Effector memory CD8-positive, alpha-beta T cell (primary cell): ENCODE results near the gene KDM6A.
"Not testable (repeated sequence)": the region's sequence is repeated elsewhere in the genome, so short reads cannot be mapped to it uniquely, and the experiment has no call there.

Source experiments
- ATAC-seq: fragments of 150-1000 bp; cut with Tn5 transposase; replicated peaks from 2 replicates; pipeline ENCODE4 v1.10.0; 2021; ENCODE audit warnings: mild to moderate bottlenecking, moderate library complexity
- DNase-seq, 3 experiments: peaks; one replicate each; pipeline ENCODE4 v3.0.0; 2021
- H3K27ac Mint-ChIP-seq, 2 donors: one replicate each; pipeline ENCODE4 v1.8.0; 2022; ENCODE audit warnings: mild to moderate bottlenecking in 2 of 2, mixed read lengths in 2 of 2, moderate library complexity in 2 of 2
- H3K27me3 Mint-ChIP-seq, 2 donors: one replicate each; pipeline ENCODE4 v1.8.0; 2022; ENCODE audit warnings: mixed read lengths in 2 of 2
- H3K36me3 Mint-ChIP-seq: one replicate; pipeline ENCODE4 v1.8.0; 2022; ENCODE audit warnings: mild to moderate bottlenecking, moderate library complexity, mixed read lengths; ENCODE audit not compliant: insufficient read depth
- H3K4me1 Mint-ChIP-seq, 2 donors: one replicate each; pipeline ENCODE4 v1.8.0; 2022; ENCODE audit warnings: low read depth in 2 of 2, mixed read lengths in 2 of 2
- H3K4me3 Mint-ChIP-seq, 2 donors: one replicate each; pipeline ENCODE4 v1.8.0; 2022; ENCODE audit warnings: mild to moderate bottlenecking in 2 of 2, mixed read lengths in 2 of 2, moderate library complexity in 2 of 2
- H3K9me3 Mint-ChIP-seq, 2 donors: one replicate each; pipeline ENCODE4 v1.8.0; 2022; ENCODE audit warnings: mixed read lengths in 2 of 2
- total RNA-seq, 9 experiments: gene quantifications; one replicate each; lab custom pipeline; 2026; lab: John Stamatoyannopoulos, UW

Gene KDM6A
- 66.2 to 201 (median 135) reads per million in 9 experiments for total RNA-seq

GRCh38 chrX:44872821-44873414 is at the start of gene KDM6A:
Gene KDM6A (plus strand): TSS chrX:44873188. CDS start chrX:44873552, 364 bp downstream.
- Mint-ChIP-seq H3K27me3 (no peaks in the 10 kb centered on the region), H3K9me3 (no peaks in the 10 kb centered on the region), H3K4me1 (peaks cover 2 to 3% of the 10 kb centered on the region in 2 donors), H3K4me3 (peak within 1 kb of the TSS; percentile 86), H3K36me3 (peaks cover 11% of the 10 kb centered on the region), H3K27ac (peak within 1 kb of the TSS; percentile 91 to 94)
- DNase-seq: peak; percentile 91
- peak; percentile 87 for ATAC-seq

- H3K36me3 Mint-ChIP-seq, H3K27ac Mint-ChIP-seq, ATAC-seq, H3K4me3 Mint-ChIP-seq, H3K9me3 Mint-ChIP-seq, DNase-seq, H3K27me3 Mint-ChIP-seq, H3K4me1 Mint-ChIP-seq: not testable (repeated sequence)
Measured at GRCh38 chrX:44823193-44823592, 49.8 kb upstream of the KDM6A start.

GRCh38 chrX:44828008-44828605 is 44.9 kb upstream of the KDM6A start:
- DNase-seq: no peak

GRCh38 chrX:44829832-44830231 is 43.2 kb upstream of the KDM6A start:
- Mint-ChIP-seq H3K27ac (no peak overlapping the region), H3K9me3 (no peaks in the 10 kb centered on the region), H3K36me3 (no peaks in the 10 kb centered on the region), H3K4me3 (no peak overlapping the region), H3K4me1 (no peaks in the 10 kb centered on the region), H3K27me3 (peaks cover 5 to 6% of the 10 kb centered on the region in 2 donors)
- DNase-seq: no peak
- no peak for ATAC-seq

More at GRCh38 chrX:44828008-44828605, 44.9 kb upstream of the KDM6A start:
- no peaks in the 10 kb centered on the region for H3K4me1 Mint-ChIP-seq
- no peak overlapping the region for H3K4me3 Mint-ChIP-seq
- no peaks in the 10 kb centered on the region for H3K27me3 Mint-ChIP-seq
- no peaks in the 10 kb centered on the region for H3K36me3 Mint-ChIP-seq
- no peak overlapping the region for H3K27ac Mint-ChIP-seq
- no peak for ATAC-seq
- no peaks in the 10 kb centered on the region for H3K9me3 Mint-ChIP-seq

- no peak for DNase-seq
- Mint-ChIP-seq H3K4me3 (no peak overlapping the region), H3K9me3 (no peaks in the 10 kb centered on the region), H3K27ac (no peak overlapping the region), H3K27me3 (no peaks in the 10 kb centered on the region), H3K4me1 (no peaks in the 10 kb centered on the region), H3K36me3 (no peaks in the 10 kb centered on the region)
- no peak for ATAC-seq
Measured at GRCh38 chrX:44842550-44843317, 30.3 kb upstream of the KDM6A start.

GRCh38 chrX:44843318-44843702 is 29.7 kb upstream of the KDM6A start:
- Mint-ChIP-seq H3K9me3 (no peaks in the 10 kb centered on the region), H3K4me3 (no peak overlapping the region), H3K36me3 (no peaks in the 10 kb centered on the region), H3K27me3 (no peaks in the 10 kb centered on the region), H3K4me1 (no peaks in the 10 kb centered on the region), H3K27ac (no peak overlapping the region)
- DNase-seq: no peak
- no peak for ATAC-seq

- no peaks in the 10 kb centered on the region for H3K36me3 Mint-ChIP-seq
- DNase-seq (no peak), ATAC-seq (no peak)
- no peak within 1 kb of the TSS for H3K4me3 Mint-ChIP-seq
- H3K27me3 Mint-ChIP-seq: no peaks in the 10 kb centered on the region
- no peaks in the 10 kb centered on the region for H3K9me3 Mint-ChIP-seq
- no peak within 1 kb of the TSS for H3K27ac Mint-ChIP-seq
- H3K4me1 Mint-ChIP-seq: no peaks in the 10 kb centered on the region
Measured at GRCh38 chrX:44843753-44844152, 29.2 kb upstream of the KDM6A start, which contains the start of gene DUSP21. Gene DUSP21 (plus strand): TSS chrX:44844021. CDS start chrX:44844133, 112 bp downstream.

- H3K4me1 Mint-ChIP-seq: no peaks in the 10 kb centered on the region
- no peaks in the 10 kb centered on the region for H3K9me3 Mint-ChIP-seq
- no peak overlapping the region for H3K27ac Mint-ChIP-seq
- H3K4me3 Mint-ChIP-seq: no peak overlapping the region
- H3K27me3 Mint-ChIP-seq: no peaks in the 10 kb centered on the region
- no peaks in the 10 kb centered on the region for H3K36me3 Mint-ChIP-seq
- ATAC-seq: no peak
- DNase-seq: no peak
Measured at GRCh38 chrX:44844204-44844603, 28.8 kb upstream of the KDM6A start.

- H3K4me1 Mint-ChIP-seq, H3K4me3 Mint-ChIP-seq, H3K27me3 Mint-ChIP-seq, H3K9me3 Mint-ChIP-seq, DNase-seq, H3K36me3 Mint-ChIP-seq, ATAC-seq, H3K27ac Mint-ChIP-seq: not testable (repeated sequence)
Measured at GRCh38 chrX:44850891-44851290, 22.1 kb upstream of the KDM6A start.

- Mint-ChIP-seq H3K27me3 (no peaks in the 10 kb centered on the region), H3K27ac (no peak overlapping the region), H3K4me1 (peaks cover 0 to 3% of the 10 kb centered on the region in 2 donors), H3K9me3 (no peaks in the 10 kb centered on the region), H3K36me3 (peaks cover 11% of the 10 kb centered on the region), H3K4me3 (peak overlapping the region; percentile 37 to 72)
- ATAC-seq (no peak), DNase-seq (no peak)
Measured at GRCh38 chrX:44871114-44871645, 1.8 kb upstream of the KDM6A start.

GRCh38 chrX:44871931-44872820 is 812 bp upstream of the KDM6A start:
- ATAC-seq: peak; percentile 29

GRCh38 chrX:44873415-44874276 is 658 bp downstream of the KDM6A start:
- peak overlapping the region; percentile 86 for H3K4me3 Mint-ChIP-seq
- DNase-seq (peak; percentile 28 to 36 (median 31)), ATAC-seq (peak; percentile 18)
- no peaks in the 10 kb centered on the region for H3K27me3 Mint-ChIP-seq
- peak overlapping the region; percentile 91 to 94 for H3K27ac Mint-ChIP-seq
- H3K36me3 Mint-ChIP-seq: peaks cover 11% of the 10 kb centered on the region
- H3K4me1 Mint-ChIP-seq: peaks cover 2 to 3% of the 10 kb centered on the region in 2 donors
- no peaks in the 10 kb centered on the region for H3K9me3 Mint-ChIP-seq

More at GRCh38 chrX:44871931-44872820, 812 bp upstream of the KDM6A start:
- peak overlapping the region; percentile 86 for H3K4me3 Mint-ChIP-seq
- peak overlapping the region; percentile 91 to 94 for H3K27ac Mint-ChIP-seq
- peaks cover 11% of the 10 kb centered on the region for H3K36me3 Mint-ChIP-seq
- no peaks in the 10 kb centered on the region for H3K27me3 Mint-ChIP-seq
- peak; percentile 14 to 23 (median 19) for DNase-seq
- H3K9me3 Mint-ChIP-seq: no peaks in the 10 kb centered on the region
- H3K4me1 Mint-ChIP-seq: peaks cover 0 to 3% of the 10 kb centered on the region in 2 donors
